Smooth muscle cell of the brain vasculature (primary cell): ENCODE measurements around the gene RPS6KA2.
"Not testable (repeated sequence)": the region's sequence is repeated elsewhere in the genome, so short reads cannot be mapped to it uniquely, and the experiment has no call there.

ENCODE experiments used
- DNase-seq: peaks from one replicate; pipeline ENCODE4 v3.0.0-alpha.2; 2012; ENCODE audit warnings: low read depth, low spot score

The RPS6KA2 gene

GRCh38 chr6:166375013-166375412, 252.0 kb downstream of the RPS6KA2 start:
- DNase-seq = no peak

- DNase-seq = no peak
Observed at GRCh38 chr6:166370489-166370888, 256.6 kb downstream of the RPS6KA2 start.

- DNase-seq = no peak
Observed at GRCh38 chr6:166369782-166370181, 257.3 kb downstream of the RPS6KA2 start.

GRCh38 chr6:166366921-166367320, 260.1 kb downstream of the RPS6KA2 start:
- DNase-seq = no peak

- no peak for DNase-seq
Observed at GRCh38 chr6:166365806-166366205, 261.2 kb downstream of the RPS6KA2 start.

- no peak for DNase-seq
Observed at GRCh38 chr6:166365221-166365620, 261.8 kb downstream of the RPS6KA2 start.

- no peak for DNase-seq
Observed at GRCh38 chr6:166364456-166364855, 262.6 kb downstream of the RPS6KA2 start.

GRCh38 chr6:166362427-166362826, 264.6 kb downstream of the RPS6KA2 start:
- not testable (repeated sequence) for DNase-seq

- DNase-seq = peak; percentile 74
Observed at GRCh38 chr6:166361077-166361429, 266.0 kb downstream of the RPS6KA2 start.

- peak; percentile 84 for DNase-seq
Observed at GRCh38 chr6:166360243-166361076, 266.6 kb downstream of the RPS6KA2 start.
